Fibroblast of skin of right biceps (primary cell): ENCODE data around the gene OXSR1.
"Not testable (repeated sequence)": the region's sequence is repeated elsewhere in the genome, so short reads cannot be mapped to it uniquely, and the experiment has no call there.

Source experiments
- DNase-seq: peaks from one replicate; pipeline ENCODE4 v3.0.0-alpha.2; 2013

The OXSR1 gene

DNA sequence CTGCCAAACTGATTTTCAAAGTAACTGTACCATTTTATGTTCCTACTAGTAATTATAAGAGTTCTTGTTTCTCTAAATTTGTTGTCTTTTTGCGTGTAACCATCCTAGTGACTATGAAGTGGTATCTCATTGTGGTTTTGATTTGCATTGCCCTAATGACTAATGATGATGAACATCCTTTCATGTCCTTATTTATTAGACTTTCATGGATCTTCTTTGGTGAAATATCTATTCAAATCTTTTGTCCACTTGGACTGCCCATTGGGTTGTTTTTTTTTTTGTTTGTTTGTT, 3.6 kb downstream of the OXSR1 start:
- DNase-seq, result peak; percentile 53

DNA sequence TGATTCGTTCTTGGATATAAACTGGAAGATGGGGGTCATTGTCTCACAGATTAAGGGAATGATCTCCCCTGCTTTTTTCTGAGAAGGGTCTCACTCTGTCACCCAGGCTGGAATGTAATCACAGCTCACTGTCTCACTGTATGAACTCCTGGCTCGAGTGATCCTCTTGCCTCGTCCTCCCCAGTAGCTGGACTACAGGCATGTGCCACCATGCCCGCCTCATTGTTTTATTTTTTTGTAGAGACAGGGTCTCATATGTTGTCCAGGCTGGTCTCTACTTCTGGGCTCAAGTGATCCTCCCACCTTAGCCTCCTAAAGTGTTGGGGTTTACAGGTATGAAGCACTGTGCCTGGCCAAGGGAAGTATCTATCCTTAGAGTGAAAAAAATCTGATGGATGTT, 5.4 kb downstream of the OXSR1 start:
- DNase-seq, result no peak

DNA sequence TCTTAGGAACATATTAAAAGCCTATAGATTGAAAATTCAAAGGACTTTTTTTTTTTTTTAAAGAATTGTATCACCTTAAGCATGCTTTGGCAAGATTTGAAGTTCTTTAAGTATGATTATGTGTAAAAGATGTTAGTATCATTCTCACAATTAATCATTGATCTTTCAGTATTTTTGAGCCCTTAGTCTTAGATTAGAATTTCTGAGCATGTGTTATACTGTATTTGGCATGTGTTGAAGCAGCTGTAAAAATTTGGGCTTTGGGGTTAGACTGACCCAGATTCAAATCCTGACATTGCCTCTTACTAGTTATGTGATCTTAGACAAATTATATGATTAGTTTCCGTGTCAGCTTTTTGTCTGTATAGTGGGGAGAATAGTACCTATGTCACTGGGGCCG, 6.3 kb downstream of the OXSR1 start:
- no peak for DNase-seq

DNA sequence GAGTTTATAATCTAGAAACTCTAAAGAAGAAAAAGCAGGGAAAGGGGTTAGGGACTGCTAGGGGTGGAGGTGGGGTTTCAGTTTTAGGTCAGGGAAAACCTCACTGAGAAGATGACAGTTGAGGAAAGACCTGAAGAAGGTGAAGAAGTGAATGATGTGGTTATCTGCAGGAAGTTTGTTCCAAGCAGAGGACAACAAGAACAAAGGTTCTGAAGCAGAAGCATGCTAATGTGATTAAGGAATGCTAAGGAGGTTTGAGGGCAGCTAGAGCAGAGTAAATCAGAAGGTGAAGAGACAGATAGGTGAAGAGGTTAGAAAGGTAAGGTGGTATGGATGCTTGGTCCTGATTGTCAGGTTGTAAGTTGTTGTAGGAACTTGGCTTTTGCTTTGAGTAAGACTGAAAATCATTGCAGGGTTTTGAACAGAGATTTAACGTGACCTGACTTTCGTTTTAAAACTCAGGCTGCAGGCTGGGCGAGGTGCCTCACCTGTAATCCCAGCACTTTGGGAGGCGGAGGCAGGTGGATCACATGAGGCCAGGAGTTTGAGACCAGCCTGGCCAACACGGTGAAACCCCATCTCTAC, 8.6 kb downstream of the OXSR1 start:
- DNase-seq, result no peak

- DNase-seq, result no peak
These were observed 11.8 kb downstream of the OXSR1 start for GRCh38 chr3:38177181-38177580.

DNA sequence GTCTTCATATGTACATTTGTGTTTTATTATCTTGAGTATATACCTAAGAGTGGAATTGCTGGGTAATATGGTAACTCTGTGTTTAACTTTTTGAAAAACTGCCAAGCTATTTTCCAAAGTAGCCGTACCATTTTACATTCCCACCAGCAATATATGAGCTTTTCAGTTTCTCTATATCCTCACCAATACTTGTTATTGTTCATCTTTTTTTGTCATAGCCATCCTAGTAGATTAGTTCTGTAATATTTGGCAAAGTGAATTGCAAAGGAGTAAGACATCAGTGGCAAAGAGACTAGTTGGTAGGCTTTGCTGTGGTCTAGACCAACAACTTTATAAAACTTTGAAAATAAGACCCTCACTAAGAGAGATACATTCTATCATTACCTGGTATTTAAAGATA, 21.4 kb downstream of the OXSR1 start:
- DNase-seq, result no peak

DNA sequence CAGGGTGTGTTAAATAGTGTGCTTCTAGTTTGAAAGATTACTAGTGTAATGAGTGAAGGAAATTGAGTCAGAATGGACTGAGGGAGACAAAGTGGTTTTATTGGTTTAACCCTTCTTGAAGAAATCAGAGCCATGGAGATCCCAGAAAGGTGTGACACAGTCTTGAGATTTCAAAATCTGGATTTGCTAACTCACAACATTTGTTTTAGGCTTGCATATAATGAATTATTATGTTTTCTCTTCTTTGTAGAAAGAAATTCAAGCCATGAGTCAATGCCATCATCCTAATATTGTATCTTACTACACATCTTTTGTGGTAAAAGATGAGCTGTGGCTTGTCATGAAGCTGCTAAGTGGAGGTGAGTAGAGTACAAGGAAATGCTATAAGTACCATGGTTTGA, 25.1 kb downstream of the OXSR1 start:
- DNase-seq, result peak; percentile 17

- DNase-seq, result not testable (repeated sequence)
These were observed 37.6 kb downstream of the OXSR1 start for GRCh38 chr3:38202931-38203330.

GRCh38 chr3:38203690-38204089, 38.4 kb downstream of the OXSR1 start:
- DNase-seq, result no peak

GRCh38 chr3:38204599-38205471, 39.5 kb downstream of the OXSR1 start:
- no peak for DNase-seq

- no peak for DNase-seq
These were observed 40.1 kb downstream of the OXSR1 start for GRCh38 chr3:38205472-38205805.

GRCh38 chr3:38207254-38208003, 42.1 kb downstream of the OXSR1 start:
- no peak for DNase-seq

GRCh38 chr3:38210141-38210757, 44.9 kb downstream of the OXSR1 start:
- no peak for DNase-seq

GRCh38 chr3:38212141-38212540, 46.8 kb downstream of the OXSR1 start:
- no peak for DNase-seq

DNA sequence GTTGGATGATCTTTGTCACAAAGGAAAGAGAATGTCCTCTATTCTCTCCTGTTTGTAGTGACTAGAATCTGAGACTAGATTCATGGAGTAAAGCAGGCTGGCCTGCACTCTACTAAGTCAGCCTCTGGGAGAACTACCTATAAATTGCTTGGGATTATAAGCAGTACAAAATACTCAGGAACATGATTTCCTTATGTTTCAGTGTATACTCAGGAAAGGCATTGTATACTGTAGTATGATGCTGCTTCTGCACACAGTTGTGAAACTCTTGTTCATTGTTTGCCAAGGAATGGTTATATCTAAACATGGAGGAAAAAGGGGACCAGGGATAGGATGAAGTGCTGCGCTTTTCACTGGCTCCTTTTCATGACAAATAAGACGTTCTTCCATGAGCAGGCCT, 49.2 kb downstream of the OXSR1 start:
- DNase-seq, result no peak

GRCh38 chr3:38219609-38220197, 54.4 kb downstream of the OXSR1 start:
- DNase-seq, result no peak

DNA sequence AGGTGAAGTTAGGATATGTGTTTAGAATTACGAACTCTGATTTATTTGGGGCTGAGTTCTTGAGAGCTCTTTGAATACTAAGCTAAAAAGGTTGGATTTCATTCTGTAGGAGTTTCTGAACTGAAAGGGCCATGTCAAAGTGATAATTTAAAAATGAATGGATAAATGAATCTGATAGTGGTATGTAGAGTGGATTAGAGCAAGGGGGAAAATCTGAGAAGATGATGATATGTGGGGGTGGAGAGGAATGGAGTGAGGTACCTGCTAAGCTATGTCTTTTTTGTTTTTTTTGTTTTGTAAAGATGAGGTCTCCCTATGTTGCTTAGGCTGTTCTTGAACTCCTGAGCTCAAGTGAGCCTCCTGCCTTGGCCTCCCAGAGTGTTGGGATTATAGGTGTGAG, 55.7 kb downstream of the OXSR1 start:
- no peak for DNase-seq

GRCh38 chr3:38222032-38222634, 56.8 kb downstream of the OXSR1 start:
- DNase-seq, result no peak

- DNase-seq, result no peak
These were observed 59.0 kb downstream of the OXSR1 start for GRCh38 chr3:38224357-38224756.

- peak; percentile 47 for DNase-seq
These were observed 60.9 kb downstream of the OXSR1 start for GRCh38 chr3:38226273-38226672.

DNA sequence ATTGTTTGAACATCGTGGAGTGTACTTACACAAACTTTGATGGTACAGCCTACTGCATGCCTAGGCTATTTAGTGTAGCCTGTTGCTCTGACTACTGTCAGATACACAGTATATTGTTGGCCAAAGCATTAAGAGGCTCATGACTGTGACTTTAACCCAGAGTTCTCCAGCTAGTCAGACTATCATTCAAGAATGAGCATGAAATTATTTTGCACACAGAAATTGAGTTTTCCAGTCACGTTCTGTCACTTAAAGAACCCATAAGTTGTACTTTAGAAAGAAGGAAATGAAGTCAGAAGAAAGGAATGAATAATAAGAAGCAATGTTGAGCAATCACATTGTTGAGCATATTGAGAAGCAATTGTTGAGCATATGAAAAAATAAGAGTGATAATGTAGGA, 62.7 kb downstream of the OXSR1 start:
- DNase-seq, result peak; percentile 83

GRCh38 chr3:38229036-38229435, 63.7 kb downstream of the OXSR1 start:
- no peak for DNase-seq

GRCh38 chr3:38232701-38233100, 67.4 kb downstream of the OXSR1 start:
- no peak for DNase-seq
